Gastroesophageal sphincter (tissue), 3 donors: ENCODE results near the gene COL18A1.

Experiments
- CTCF ChIP-seq, 4 experiments: fragments of 200-600 bp in 2 of 4; fragments of 450-650 bp in 2 of 4; sonication (generic) in 1 of 4; IDR thresholded peaks; one replicate each; pipeline ENCODE4 v1.5.1; 2017 to 2019; ENCODE audit warnings: antibody characterized with exemption in 4 of 4, mild to moderate bottlenecking in 2 of 4, moderate library complexity in 2 of 4
- EP300 ChIP-seq: sonication (generic); formaldehyde crosslinking; IDR thresholded peaks from one replicate; pipeline ENCODE4 v1.6.1; 2017; ENCODE audit warnings: antibody characterized with exemption, mild to moderate bottlenecking
- POLR2A ChIP-seq, 2 donors: fragments of 450-650 bp; IDR thresholded peaks; one replicate each; pipeline ENCODE4 v1.6.1; 2017; ENCODE audit warnings: antibody characterized with exemption in 2 of 2, mild to moderate bottlenecking in 2 of 2, moderate library complexity in 1 of 2
- POLR2AphosphoS5 ChIP-seq: sonication (generic); formaldehyde crosslinking; IDR thresholded peaks from one replicate; pipeline ENCODE4 v1.6.1; 2017; ENCODE audit warnings: antibody characterized with exemption

GRCh38 chr21:45522986-45523385 is 118.0 kb downstream of the COL18A1 start:
- TF ChIP-seq CTCF (IDR thresholded peaks at IDR 0.05) (no peak), EP300 (no peak), POLR2A (IDR thresholded peaks at IDR 0.05) (no peak), POLR2AphosphoS5 (no peak)
